Measurements from ENCODE around the gene KRTAP12-4. TPM values are rescaled to one million over a fixed set of nuclear protein-coding genes. Genes with fewer than 3 reads are reported as not detected.
"Not testable (repeated sequence)": the region's sequence is repeated elsewhere in the genome, so short reads cannot be mapped to it uniquely, and the experiment has no call there.

The KRTAP12-4 gene
- total RNA-seq, 1 donor from 2014 or later: not detected

- peak in 1 of 2 donors; percentile 17 for DNase-seq (ENCODE audit: low read depth in 2 of 2)
These were observed 3.4 kb upstream of the KRTAP12-4 start, which contains the start of gene KRTAP12-3 for GRCh38 chr21:44657635-44658540. Gene KRTAP12-3, plus strand, starts transcription at chr21:44657932. Its CDS starts 48 bp downstream, at chr21:44657980.

GRCh38 chr21:44656868-44657267 is 2.4 kb upstream of the KRTAP12-4 start:
- DNase-seq (ENCODE audit: low read depth in 2 of 2): no peak

DNA sequence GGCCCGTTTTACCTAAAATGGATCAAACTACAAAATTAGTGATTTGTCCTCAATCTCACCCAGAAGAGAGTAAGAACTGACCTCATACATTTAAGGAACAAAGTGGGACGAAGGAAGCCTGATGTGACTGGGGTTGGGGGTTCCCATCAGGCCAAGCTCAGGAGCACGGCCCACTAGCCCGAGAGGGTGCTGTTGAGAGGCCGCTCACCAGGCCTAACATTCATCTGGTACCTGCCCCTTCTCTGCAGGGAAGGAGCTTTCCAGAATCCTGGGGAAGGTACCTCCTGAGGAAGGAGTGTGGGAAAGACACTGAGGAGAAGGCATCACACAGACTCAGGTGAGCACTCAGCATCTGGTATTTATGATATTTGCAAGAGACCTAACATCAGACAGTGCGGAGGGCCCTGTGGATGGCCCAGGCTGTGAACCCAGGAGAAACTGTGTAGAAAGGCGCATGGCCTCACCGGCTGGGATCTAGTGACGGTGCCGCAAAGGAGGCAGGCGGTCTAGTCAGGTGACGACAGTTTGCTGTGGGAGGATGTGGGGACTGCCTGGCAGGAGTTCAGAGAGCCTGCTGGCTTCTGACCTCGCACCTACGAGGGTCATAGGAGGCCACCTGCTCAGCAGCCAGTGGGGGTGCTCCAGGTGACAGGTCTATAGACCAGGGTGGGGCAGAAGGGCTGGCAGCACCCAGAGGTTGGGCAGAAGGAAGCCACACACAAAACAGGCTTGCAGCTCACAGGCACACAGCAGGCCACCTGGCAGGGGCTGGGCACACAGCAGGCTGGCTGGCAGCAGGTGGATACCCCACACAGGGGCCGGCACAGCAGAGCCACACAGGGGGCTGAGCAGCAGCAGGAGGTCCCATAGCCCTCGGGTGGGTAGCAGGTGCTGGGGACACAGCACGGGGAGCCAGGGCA is 543 bp downstream of the KRTAP12-4 start:
- no peak for DNase-seq (ENCODE audit: low read depth in 2 of 2)

DNA sequence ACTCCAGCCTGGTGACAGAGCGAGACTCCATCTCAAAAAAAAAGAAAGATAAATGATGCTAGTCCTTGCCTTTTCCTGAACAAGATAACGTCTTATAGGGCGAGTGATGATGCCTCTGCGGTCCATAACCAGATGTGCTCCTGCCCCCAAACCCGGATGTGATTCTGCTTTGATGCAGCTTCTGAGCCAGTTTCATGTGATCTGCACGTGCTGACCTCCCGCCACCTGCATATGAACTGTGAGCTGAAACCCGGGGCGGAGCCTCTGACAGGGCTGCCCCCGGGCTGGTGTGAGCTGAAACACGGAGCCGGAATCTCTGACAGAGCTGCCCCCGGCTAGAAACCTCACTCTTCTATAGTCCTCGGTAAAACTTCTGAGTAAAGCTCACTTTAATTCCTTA is 1.3 kb downstream of the KRTAP12-4 start:
- DNase-seq (ENCODE audit: low read depth in 2 of 2): no peak

GRCh38 chr21:44650973-44651675 is 3.3 kb downstream of the KRTAP12-4 start:
- DNase-seq (ENCODE audit: low read depth in 2 of 2): no peak

DNA sequence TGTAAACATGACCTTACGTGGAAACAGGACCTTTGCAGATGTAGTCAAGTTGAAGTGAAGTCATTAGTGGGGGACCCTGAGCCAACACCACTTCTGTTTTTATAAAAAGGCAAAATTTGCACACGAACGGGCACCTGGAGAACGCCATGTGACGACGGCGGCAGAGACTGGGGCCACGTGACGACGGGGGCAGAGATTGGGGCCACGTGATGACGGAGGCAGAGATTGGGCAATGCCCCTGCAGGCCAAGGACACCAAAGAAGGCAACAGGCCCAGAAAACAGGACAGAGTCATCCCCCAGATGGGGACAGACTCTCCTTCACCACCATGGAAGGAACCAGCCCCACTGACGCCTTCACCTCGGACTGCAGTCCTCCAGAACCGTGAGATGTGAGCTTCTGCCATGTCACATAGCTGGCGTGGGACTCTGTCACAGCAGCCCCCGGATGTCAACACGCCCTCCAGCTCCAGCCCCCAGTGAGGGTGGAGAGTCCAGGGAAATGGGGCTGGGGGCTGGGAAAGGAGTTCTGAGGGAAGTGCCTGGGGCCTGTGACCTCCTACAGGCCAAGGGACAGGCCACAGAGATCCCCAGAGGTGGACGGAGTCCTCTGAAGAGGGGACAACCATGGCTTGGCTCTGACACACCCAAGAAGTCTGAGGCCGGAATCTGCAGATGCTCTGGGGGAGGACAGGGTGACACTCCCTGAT is 4.0 kb downstream of the KRTAP12-4 start:
- no peak for DNase-seq (ENCODE audit: low read depth in 2 of 2)

GRCh38 chr21:44649521-44650100 is 4.8 kb downstream of the KRTAP12-4 start:
- no peak for DNase-seq (ENCODE audit: low read depth in 2 of 2)

DNA sequence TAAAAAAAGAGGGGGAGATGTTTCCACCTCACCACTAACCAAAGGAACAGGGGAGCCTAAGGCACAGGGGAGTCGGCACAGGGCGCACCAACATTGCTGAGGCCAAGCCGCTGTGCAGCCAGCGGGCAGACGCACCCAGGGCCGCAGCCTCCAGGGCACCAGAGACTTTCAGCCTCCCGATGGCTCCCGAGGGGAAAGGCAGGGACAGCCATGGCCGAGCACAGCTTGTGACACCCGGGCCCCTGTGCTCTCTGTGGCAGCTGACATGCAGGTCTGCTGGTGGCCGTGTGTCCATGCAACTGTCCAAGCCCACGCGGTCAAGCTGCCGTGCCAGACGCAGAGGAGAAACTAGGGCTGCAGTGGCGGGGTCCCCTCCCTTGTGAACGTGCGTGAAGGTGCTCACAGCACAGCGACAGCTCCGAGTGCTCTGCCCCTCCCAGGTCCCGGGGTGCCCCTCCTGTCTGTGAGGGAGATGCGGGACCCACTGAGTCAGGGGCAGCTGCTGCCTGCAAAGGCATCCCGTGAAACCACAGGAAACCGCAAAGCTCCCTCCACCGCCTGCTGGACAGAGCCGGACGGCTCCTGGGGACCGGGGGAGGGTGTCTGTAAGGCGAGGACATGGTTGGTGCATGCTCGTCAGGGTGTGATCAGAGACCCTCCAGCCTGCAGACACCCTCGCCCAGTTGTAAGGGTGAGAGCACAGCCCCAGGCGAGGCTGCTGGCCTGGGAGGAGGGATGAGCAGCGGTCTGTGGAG is 5.7 kb downstream of the KRTAP12-4 start:
- no peak for DNase-seq (ENCODE audit: low read depth in 2 of 2)

DNA sequence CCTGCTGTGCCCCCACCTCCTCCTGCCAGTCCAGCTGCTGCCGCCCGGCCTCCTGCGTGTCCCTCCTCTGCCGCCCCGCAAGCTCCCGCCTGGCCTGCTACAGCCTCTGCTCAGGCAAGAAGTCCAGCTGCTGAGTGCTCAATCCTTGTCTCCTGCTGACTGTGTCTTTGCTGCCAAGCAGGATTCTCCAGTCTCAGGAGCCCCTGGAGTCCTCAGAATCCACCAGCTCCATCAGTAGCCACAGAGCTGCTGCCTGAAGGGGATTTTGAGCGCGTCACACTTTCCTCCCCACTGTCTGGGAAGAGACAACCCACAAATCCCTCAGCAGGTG is 7.3 kb downstream of the KRTAP12-4 start:
- no peak for DNase-seq (ENCODE audit: low read depth in 2 of 2)

DNA sequence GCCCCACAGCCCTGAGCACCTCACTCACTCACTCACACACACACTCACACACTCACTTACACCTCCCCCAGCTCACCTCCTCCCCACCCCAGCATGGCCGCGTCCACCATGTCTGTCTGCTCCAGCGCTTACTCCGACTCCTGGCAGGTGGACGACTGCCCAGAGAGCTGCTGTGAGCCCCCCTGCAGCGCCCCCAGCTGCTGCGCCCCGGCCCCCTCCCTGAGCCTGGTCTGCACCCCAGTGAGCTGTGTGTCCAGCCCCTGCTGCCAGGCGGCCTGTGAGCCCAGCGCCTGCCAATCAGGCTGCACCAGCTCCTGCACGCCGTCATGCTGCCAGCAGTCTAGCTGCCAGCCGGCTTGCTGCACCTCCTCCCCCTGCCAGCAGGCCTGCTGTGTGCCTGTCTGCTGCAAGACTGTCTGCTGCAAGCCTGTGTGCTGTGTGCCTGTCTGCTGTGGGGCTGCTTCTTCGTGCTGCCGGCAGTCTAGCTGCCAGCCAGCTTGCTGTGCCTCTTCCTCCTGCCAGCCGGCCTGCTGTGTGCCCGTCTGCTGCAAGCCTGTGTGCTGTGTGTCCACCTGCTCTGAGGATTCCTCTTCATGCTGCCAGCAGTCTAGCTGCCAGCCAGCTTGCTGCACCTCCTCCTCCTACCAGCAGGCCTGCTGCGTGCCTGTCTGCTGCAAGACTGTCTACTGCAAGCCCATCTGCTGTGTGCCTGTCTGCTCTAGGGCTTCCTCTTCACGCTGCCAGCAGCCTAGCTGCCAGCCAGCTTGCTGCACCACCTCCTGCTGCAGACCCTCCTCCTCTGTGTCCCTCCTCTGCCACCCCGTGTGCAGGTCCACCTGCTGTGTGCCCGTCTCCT is 7.9 kb downstream of the KRTAP12-4 start, which contains the start of gene KRTAP10-11:
KRTAP10-11 (plus strand) TSS at position 49 of the 856 bp plus-strand sequence; CDS start at position 94, 45 bp downstream.
- not testable (repeated sequence) for DNase-seq (ENCODE audit: low read depth in 2 of 2)

DNA sequence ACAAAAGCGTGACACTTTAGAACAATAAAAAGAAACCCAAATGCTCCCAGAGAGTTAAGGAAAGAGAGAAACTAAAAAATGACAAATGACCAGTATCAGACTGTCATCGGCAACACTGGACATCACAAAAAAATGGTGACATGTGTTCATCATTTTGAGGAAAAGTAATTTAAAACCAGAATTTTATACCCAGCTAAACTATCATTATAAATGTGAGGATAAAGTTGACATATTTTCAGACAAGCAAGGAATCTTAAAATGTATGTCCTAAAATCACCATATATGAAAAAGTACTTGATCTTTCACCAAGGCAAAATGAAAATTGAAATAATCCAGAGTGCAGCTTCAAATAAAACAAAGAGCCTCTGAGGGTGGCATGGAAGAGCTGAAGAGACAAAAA is 9.6 kb downstream of the KRTAP12-4 start:
- no peak for DNase-seq (ENCODE audit: low read depth in 2 of 2)

DNA sequence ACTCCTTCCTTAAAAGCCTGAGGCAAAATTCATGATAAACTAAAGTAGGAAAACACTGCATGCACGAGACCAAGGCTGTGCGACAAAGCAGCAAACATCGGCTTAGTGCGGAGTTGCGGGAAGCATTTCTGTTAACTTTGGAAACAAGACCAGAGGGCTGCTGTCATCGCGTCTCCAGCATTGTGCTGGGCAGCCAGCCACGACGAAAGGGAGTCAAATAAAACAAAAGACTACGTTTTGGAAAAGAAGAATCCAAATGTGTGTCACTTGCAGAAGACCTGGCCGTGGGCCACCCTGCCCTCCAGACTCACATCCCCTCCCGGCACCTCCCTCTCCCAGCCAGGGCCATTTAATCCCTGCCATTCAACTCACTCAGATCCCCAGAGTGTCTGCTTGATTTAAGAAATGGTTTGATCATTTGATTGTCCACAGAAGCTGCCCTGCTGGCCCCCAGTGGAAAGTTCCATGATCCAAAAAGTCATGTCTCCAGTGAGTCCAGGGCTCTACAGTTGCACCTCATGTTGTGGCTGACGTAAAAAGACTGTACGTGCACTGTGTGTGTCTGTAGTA is 10.6 kb downstream of the KRTAP12-4 start:
- peak in 1 of 2 donors; percentile 29 for DNase-seq (ENCODE audit: low read depth in 2 of 2)

DNA sequence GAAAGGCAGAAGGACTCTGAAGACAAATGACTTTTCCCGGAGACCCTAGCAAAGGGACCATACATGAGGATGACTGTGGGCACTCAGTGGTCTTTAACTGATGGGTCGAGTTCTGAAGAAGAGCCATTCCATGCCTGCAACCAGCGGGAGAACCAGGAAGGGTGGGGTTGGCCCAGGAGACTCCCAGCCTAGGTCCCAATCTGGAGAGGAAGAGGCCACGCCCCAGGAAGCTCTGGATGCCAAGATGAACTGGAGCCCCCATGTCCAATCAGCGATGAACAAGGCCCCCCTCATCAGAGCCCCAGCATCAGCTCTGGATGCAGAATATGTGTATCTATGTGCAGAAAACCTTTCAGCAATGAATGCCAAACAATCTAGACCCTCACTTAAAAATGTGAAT is 13.7 kb downstream of the KRTAP12-4 start:
- no peak for DNase-seq (ENCODE audit: low read depth in 2 of 2)

DNA sequence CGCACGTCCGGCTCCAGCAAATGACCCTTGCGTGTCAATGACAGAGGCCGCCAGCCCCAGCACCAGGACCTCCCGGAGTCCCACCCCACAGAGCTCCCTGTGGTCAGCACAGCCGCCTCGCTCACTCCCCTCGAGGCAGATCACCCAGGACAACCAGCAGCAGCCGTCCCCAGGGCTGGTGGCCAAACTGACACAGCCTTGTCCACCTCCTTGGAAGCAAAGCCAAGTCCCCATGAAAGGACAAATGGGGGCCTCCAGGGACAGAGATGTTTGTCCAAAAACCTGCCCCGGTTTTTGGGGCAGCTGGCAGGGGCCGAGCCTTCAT is 15.2 kb downstream of the KRTAP12-4 start:
- no peak for DNase-seq (ENCODE audit: low read depth in 2 of 2)

GRCh38 chr21:44638506-44639330 is 15.7 kb downstream of the KRTAP12-4 start:
- DNase-seq (ENCODE audit: low read depth in 2 of 2): not testable (repeated sequence)

DNA sequence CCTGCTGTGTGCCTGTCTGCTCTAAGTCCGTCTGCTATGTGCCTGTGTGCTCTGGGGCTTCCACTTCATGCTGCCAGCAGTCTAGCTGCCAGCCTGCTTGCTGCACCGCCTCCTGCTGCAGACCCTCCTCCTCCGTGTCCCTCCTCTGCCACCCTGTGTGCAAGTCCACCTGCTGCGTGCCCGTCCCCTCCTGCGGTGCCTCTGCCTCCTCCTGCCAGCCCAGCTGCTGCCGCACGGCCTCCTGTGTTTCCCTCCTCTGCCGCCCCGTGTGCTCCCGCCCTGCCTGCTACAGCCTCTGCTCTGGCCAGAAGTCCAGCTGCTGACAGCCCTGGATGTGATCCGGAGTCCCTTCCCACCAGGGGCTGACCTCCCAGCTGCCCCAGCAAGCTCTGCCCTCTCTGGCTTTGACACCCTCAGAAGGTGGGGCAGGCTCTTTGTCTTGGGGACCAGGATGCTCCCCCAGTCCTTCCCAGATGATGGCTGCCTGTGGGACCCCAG is 16.6 kb downstream of the KRTAP12-4 start:
- not testable (repeated sequence) for DNase-seq (ENCODE audit: low read depth in 2 of 2)
